GM20000 (cell line): ENCODE data around the gene CCDC57.
"Not testable (repeated sequence)": the region's sequence is repeated elsewhere in the genome, so short reads cannot be mapped to it uniquely, and the experiment has no call there.

ENCODE experiments used
- DNase-seq: peaks from one replicate; pipeline ENCODE4 v3.0.0; 2012; ENCODE audit warnings: low spot score
- CTCF ChIP-seq: IDR thresholded peaks from 2 replicates; pipeline ENCODE4 v1.5.1; 2012; ENCODE audit warnings: mild to moderate bottlenecking, control low read depth; ENCODE audit errors: extremely low read depth, missing control alignments

Gene CCDC57

GRCh38 chr17:82255402-82255972 lies 42.8 kb upstream of the CCDC57 start:
- no peak for DNase-seq
- TF ChIP-seq CTCF: no peak

GRCh38 chr17:82254746-82255145 lies 42.1 kb upstream of the CCDC57 start:
- not testable (repeated sequence) for DNase-seq

- DNase-seq: not testable (repeated sequence)
These were observed 41.5 kb upstream of the CCDC57 start for GRCh38 chr17:82254096-82254495.

GRCh38 chr17:82253179-82253544 lies 40.5 kb upstream of the CCDC57 start:
- no peak for TF ChIP-seq CTCF

GRCh38 chr17:82252511-82253178 lies 40.0 kb upstream of the CCDC57 start:
- no peak for TF ChIP-seq CTCF

More at GRCh38 chr17:82253179-82253544, 40.5 kb upstream of the CCDC57 start:
- DNase-seq: no peak

GRCh38 chr17:82250868-82251500 lies 38.3 kb upstream of the CCDC57 start:
- no peak for TF ChIP-seq CTCF
- no peak for DNase-seq

More at GRCh38 chr17:82252511-82253178, 40.0 kb upstream of the CCDC57 start:
- no peak for DNase-seq

GRCh38 chr17:82249896-82250581 lies 37.4 kb upstream of the CCDC57 start:
- no peak for DNase-seq
- TF ChIP-seq CTCF: no peak
